HG02943 (cell line): ENCODE results near the gene BPGM.
"Not testable (repeated sequence)": the region's sequence is repeated elsewhere in the genome, so short reads cannot be mapped to it uniquely, and the experiment has no call there.

Experiments
- ATAC-seq: cut with Tn5 transposase; IDR thresholded peaks from one replicate; pipeline ENCODE4 v1.9.1; 2021; ENCODE audit warnings: mild to moderate bottlenecking, low read depth, moderate library complexity; ENCODE audit not compliant: unreplicated experiment

BPGM gene

DNA sequence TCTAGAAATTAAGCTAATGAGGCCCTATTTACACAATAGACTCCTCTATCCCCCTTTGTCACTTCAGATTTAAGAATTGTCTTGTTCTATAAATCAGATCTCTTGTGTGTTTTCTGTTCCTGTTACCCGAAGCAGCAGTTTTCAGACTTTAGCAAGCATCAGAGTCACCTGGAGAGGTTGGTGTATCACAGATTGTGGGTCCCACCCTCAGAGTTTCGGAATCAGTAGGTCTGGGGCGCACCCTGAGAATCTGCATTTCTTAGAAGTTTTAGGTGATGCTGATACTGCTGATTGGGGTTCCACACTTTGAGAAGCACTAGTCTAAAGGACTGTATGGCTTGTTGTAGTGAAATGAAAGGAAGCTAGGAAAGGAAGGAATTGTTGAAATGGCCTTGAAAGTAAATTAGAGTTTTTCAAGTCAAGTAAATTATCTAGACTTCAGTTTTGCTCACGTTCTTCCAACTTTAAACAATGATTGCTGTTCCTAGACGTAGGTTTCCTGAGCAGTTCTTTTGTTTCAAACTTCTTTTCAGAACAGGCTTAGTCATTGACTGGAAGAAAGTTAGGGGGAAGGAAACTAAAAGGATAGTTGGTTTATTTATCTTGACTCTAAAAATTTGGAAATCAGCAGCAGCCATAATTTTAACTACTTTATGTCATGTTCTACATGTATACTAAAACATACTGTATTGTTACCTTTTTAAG lies 15.7 kb downstream of the BPGM start:
- no peak for ATAC-seq

DNA sequence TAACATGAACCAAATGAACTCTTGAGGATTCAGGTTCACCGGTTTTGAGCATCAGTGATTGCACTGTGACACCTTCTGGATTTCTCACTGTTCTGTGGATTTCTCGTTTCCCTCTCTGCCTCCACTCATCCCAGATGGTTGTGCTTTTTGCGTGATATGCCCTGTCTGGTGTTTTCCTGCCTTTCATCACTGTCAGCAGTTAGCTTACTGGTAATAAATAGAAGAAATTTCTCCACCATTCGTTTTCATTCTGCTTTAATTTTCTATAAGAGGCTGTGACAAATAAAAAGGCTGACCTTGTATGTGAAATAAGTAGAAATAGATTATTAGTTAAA lies 16.2 kb downstream of the BPGM start:
- ATAC-seq: no peak

DNA sequence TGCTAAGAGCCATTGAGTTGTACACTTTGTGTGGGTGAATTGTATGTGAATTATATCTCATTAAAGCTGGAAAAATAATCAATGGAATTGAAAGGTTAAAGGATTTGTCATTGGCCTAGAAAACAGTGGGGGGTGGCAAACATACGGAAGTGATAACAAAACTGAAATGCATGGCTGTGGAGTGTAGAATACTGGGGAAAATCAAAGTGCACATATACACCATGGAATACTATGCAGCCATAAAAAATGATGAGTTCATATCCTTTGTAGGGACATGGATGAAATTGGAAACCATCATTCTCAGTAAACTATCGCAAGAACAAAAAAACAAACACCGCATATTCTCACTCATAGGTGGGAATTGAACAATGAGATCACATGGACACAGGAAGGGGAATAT lies 18.4 kb downstream of the BPGM start:
- ATAC-seq: not testable (repeated sequence)

DNA sequence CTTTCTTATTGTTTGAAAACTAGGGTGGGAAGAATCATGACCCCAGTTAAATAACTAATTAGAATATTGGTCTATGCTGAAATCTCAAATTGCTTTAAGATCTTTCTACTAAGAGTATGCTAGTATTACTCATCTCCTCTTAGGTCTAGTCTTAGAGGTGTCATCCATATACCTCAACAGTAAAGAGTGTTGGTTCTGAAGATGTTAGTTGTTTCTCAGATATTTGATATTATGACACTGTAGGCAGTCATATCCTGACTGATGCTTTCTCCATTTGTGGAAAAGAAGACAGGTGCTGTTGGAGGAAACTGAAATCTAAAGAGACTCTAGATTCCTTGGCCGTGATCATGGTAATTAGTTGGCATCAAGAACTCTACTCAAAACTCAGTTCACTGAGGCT lies 21.2 kb downstream of the BPGM start:
- ATAC-seq: no peak

GRCh38 chr7:134669388-134669787 lies 22.7 kb downstream of the BPGM start:
- ATAC-seq: no peak

DNA sequence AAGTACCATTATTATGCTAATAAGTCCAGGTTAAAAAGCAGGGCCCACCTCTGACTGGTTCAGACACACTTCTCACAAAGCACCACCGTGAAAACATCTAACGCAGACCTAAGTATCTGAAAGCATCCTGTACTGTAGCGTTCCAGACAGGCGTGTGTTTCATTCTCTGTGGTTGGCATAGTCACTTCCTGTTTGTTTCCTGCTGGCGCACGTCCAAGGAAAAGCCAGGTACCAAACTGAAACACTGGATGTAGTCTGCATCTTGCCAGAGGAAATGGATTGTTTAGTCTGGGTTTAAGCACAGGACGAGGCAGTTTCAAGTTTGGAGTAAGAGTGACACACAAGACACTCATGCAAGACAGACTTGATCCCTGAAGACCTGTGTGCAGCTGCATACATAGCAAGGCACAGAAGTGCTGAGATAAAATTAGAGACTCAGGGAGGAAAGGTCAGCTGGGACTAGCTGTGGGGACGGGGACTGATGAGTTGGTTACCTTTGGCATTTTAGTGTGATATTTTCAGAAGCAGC lies 23.3 kb downstream of the BPGM start:
- no peak for ATAC-seq

GRCh38 chr7:134671609-134672008 lies 25.0 kb downstream of the BPGM start:
- no peak for ATAC-seq

DNA sequence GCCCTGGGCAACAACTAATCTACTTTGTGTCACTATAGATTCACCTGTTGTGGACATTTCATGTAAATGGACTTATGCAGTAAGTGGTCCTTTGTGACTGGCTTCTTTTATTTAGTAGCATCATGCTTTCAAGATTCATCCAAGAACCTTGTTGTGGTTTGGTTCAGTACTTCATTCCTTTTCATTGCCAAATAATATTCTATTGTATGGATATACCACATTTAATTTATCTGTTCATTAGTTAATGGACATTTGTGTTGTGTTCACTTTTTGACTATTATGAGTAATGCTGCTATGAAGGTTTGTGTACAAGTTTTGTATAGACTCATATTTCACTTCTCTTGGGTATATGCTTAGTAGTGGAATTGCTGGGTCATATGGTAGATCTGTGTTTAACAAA lies 27.8 kb downstream of the BPGM start:
- no peak for ATAC-seq

DNA sequence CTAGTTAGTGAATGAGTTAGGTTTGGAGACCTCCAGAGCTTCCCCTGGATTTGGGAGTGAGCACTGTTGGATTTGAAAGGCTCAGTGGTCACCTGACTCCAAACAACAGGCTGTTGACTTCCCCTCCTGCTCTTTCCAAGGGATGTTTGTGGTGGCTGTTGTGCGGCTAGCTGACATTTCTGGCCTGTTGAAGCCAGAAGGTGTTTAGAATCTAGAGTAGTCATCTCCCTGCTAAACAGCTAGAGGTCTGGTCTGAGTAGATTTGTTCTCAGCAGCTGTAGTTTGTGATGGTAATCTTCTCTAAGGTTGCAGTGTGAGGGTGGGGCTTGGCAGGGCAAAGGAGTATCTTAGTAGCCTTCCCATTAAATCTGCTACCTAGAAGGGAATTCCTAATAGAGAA lies 30.1 kb downstream of the BPGM start:
- ATAC-seq: no peak

DNA sequence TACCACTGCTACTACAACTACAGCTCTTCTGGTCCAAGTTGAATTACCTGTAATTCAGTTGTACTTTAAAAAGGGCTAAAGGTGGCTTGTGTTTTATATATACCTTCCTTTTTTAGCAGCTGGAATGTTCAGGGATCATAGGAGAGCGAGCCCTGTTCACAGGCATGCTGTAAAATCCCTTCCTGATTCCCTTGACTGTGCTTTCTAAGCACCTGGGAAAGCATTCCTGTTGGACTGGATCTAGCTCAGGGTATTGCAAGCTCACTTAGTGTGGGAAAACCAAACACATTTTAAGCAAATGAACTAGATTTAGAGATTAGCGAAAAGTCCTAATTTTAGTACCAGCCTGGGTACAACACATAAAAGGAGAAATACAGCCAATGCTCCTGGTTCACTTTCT lies 31.5 kb downstream of the BPGM start:
- no peak for ATAC-seq

GRCh38 chr7:134679006-134679405 lies 32.4 kb downstream of the BPGM start:
- no peak for ATAC-seq

DNA sequence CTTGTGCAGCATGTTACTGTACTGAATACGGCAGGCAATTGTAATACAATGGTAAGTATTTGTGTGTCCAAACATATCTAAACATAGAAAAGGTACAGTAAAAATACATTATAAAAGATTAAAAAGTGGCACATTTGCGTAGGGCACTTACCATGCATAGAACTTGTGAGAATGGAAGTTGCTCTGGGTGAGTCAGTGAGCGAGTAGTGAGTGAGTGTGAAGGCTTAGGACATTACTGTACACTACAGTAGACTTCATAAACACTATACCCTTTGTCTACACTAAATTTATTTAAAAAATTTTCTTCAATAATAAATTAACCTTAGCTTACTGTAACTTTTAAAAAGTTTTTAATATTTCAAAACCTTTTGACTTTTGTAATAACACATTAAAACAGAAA lies 37.5 kb downstream of the BPGM start:
- no peak for ATAC-seq

GRCh38 chr7:134685250-134685649 lies 38.6 kb downstream of the BPGM start:
- no peak for ATAC-seq

- no peak for ATAC-seq
Observed at GRCh38 chr7:134686786-134687185, 40.1 kb downstream of the BPGM start.

GRCh38 chr7:134689550-134689949 lies 42.9 kb downstream of the BPGM start:
- ATAC-seq: not testable (repeated sequence)

- no peak for ATAC-seq
Observed at GRCh38 chr7:134690016-134690415, 43.4 kb downstream of the BPGM start.

DNA sequence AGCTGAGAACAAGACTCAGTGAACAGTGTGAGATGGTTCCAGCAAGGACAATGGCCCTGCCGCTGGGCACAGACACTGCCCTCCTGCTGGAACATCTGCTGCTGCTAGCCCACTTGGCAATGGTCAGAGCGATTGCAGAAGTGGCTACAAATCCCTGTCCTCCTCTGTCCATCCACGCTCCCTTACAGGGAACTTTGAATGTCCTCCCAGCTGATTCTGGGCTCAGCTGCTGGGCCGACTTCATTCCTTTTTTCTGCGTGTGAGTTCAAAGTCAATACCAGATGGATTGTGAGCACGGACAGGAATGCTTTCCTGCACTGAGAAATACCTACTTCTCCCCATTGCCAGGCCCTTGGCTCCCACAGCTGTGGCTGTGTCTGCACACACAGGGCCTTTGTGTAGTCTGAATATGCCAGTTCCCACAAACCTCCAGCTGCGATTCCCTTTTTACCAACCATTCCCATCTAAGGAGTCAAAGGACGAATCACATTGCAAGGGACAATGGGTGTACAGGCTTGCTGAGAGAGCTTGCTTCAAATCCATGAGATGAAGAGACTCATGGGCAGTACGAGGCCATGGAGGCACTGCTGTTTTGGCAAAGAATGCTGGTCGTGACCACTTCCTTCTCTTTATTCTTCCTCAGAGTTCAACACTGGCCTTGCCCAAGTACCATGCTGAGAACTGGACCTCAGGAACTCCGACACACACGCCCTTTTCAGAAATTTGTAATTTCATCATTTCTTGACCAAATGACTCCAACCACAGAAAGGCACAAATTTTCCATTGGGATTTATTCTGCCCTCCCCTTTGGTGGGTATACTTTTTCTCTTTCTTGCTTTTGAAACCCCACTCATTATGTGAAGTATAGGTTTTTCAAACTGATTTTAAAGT lies 44.2 kb downstream of the BPGM start:
- ATAC-seq: no peak

DNA sequence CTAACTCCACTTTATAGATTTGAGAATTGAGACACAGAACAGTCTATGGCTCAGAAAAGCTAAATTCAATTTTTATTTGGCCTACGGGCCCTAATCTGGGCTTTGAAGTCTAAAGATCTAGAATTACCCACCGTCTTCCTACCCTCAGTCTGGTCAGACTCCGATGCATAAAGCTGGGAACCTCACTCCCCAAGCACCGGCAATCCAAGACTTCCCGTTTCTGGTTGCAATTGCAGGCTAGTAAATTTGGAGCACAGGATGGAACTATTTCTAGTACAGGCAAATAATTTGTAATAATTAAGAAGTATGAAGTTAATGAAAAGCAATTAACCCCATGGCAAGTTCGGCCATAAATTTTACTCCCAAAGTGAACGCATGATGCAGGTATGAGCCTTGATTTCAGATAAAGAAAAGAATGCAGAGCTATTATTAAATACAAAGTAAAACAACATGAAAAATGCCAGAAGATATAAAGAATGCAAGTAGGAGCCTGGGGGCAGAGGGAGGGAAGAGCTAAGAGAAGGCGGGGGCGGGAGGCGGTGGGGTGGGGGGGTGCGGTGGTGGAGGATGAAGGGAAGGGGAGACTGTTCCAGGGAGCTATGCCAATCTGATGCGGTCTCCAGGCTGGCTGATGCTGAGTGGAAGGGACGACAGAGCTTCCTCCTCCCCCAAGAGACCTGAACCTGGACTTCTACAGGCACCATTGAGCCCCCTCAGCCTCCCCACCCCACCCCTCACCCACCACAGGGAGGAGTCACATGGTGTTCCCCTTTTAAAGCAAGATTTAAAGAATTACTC lies 45.1 kb downstream of the BPGM start:
- ATAC-seq: no peak

DNA sequence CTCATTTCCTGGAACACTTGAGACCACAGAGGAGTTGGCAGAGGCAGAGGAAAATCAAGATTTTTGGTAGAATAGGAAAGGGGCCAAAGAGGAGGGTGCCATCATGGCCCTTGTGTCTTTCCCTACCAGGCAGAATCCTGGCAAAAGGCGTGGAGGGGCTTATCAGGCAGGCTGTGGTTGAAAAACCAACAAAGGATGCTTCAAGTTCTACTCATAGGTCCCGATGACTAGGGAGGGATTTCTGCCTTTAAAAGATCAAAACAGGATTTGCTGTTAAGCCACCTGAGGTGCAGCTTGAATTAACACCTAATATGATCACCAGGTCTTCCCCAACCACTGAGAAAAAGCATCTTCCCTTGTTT lies 45.7 kb downstream of the BPGM start:
- no peak for ATAC-seq

DNA sequence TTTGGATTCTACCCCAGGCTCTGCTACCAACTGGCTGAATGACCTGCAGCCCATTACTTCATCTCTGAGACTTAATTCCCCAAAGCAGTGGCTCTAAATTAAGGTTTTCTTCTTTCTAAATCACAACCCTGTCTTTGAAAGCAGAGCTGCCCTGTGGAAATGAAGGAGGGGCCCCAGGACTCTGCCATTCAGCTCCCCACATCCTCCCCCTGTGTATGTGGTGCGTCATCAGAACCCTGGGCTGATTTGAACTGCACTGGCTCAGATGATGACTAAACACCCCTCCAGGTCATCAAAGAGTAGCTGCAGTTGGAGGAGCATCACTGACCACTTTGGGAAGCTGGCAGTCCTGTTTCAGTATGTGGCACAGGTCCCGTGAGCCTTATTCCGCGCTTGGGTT lies 46.6 kb downstream of the BPGM start:
- no peak for ATAC-seq

DNA sequence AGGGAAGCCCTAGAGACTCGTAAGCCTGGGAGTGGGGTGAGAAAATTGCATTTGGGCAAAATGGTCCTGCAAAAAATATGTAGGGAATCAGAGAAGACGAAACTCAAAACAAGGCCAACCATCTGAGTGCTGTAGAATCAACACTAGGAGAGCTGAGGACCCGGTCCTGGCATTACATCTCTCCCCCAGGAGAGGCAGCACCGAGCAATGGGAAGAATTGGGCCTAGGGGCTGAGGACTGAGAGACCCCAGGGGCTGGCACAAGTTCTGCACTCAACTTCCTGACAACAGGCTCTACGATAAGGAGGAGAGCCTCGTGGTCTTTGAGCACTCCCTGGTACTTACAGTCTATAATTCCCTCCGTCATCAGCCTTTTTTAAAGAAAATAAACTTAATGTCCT lies 47.6 kb downstream of the BPGM start:
- ATAC-seq: no peak
